Measurements from ENCODE around the gene USP43.

DNA sequence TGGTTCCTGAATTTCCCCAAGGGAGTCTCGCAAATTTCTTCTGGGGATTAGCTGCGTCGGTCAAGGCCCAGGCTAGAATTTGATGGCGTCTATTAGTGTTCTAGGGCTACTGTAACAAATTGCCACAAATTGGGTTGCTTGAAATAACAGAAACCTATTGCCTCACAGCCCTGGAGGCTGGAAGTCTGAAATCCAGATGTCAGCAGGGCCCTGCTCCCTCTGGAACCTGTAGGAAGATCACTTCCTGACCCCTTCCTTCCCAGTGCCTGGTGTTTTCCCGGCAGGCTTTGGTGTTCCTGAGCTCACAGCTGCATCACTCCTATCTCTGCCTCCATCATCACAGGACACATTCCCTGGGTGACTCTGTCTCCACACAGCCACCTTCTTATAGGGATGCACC, 121.7 kb downstream of the USP43 start:
- TF ChIP-seq EZH2phosphoT487 (IDR thresholded peaks at IDR 0.05; ENCODE audit: low read length) (no peak), EZH2 (optimal IDR thresholded peaks at IDR 0.05; ENCODE audit: low read depth, low read length) (no peak)
- TF ChIP-seq, protein P1, sequence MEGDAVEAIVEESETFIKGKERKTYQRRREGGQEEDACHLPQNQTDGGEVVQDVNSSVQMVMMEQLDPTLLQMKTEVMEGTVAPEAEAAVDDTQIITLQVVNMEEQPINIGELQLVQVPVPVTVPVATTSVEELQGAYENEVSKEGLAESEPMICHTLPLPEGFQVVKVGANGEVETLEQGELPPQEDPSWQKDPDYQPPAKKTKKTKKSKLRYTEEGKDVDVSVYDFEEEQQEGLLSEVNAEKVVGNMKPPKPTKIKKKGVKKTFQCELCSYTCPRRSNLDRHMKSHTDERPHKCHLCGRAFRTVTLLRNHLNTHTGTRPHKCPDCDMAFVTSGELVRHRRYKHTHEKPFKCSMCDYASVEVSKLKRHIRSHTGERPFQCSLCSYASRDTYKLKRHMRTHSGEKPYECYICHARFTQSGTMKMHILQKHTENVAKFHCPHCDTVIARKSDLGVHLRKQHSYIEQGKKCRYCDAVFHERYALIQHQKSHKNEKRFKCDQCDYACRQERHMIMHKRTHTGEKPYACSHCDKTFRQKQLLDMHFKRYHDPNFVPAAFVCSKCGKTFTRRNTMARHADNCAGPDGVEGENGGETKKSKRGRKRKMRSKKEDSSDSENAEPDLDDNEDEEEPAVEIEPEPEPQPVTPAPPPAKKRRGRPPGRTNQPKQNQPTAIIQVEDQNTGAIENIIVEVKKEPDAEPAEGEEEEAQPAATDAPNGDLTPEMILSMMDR (IDR thresholded peaks at IDR 0.05; ENCODE audit: low read length) = no peak

Data from MM.1S (cell line).